GM10248 (cell line): Measurements from ENCODE around the gene HES5.

Experiments
- CTCF ChIA-PET: fragments of 300-600 bp; sonication (Branson Sonifier 250); formaldehyde crosslinking; extraction: SDS; loops from one replicate; lab custom pipeline; 2021; ENCODE audit warnings: antibody characterized with exemption; lab: Yijun Ruan, JAX
- POLR2A ChIA-PET: fragments of 350-650 bp; sonication (Branson Sonifier 250); formaldehyde crosslinking; extraction: SDS; loops from one replicate; lab custom pipeline; 2020; ENCODE audit warnings: antibody characterized with exemption; lab: Yijun Ruan, JAX
- DNase-seq: peaks from one replicate; pipeline ENCODE4 v3.0.0; 2012; ENCODE audit errors: extremely low spot score
- TF ChIP-seq, protein P1 (sequence below): IDR thresholded peaks from 2 replicates; pipeline ENCODE4 v1.5.1; 2012; ENCODE audit warnings: mild to moderate bottlenecking, low read depth; ENCODE audit errors: extremely low read depth, missing control alignments, control extremely low read depth

The HES5 gene

DNA sequence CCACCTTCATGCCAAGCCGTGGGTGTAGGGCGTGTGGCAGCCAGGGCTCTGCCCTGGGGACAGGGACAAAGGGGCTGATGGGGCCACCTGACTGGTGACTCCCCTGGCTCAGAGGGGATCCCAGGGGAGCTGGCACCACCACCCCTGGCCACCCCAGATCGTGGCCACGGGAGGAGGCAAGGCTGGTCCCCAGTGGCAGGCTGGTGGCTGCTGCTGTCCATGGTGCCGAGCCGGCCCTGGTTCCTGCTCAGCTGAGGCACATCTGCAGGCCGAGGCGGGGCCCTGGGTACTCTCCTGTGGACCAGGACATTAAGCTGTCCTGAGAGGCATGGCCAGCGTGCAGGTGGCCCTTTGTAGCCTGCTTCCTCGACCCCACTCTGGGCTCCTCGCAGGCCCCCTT, 47.5 kb downstream of the HES5 start:
- POLR2A ChIA-PET, result no interaction called here
- CTCF ChIA-PET, result no interaction called here
- TF ChIP-seq, protein P1, sequence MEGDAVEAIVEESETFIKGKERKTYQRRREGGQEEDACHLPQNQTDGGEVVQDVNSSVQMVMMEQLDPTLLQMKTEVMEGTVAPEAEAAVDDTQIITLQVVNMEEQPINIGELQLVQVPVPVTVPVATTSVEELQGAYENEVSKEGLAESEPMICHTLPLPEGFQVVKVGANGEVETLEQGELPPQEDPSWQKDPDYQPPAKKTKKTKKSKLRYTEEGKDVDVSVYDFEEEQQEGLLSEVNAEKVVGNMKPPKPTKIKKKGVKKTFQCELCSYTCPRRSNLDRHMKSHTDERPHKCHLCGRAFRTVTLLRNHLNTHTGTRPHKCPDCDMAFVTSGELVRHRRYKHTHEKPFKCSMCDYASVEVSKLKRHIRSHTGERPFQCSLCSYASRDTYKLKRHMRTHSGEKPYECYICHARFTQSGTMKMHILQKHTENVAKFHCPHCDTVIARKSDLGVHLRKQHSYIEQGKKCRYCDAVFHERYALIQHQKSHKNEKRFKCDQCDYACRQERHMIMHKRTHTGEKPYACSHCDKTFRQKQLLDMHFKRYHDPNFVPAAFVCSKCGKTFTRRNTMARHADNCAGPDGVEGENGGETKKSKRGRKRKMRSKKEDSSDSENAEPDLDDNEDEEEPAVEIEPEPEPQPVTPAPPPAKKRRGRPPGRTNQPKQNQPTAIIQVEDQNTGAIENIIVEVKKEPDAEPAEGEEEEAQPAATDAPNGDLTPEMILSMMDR, result no peak
- no peak for DNase-seq

DNA sequence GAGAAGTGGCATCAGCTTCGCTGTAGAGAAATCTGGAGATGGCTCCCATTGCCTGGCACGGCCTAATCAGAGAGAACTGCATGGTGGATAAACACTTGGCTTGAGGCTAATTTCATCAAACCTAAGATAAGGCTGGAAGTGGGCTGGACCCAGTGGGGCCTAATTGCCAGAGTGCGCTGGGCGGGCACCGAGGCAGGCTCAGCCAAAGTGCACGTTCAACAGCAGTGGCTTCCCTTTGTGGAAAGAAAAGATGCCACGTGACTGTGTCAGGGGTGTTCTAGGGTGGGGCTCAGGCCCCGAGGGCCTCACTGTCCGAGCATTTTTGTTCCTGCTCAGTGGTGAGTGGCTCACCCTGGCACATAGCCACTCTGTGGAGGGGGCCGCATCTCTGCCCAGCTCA, 48.2 kb downstream of the HES5 start:
- ChIA-PET POLR2A (no interaction called here), CTCF (no interaction called here)
- DNase-seq, result no peak
- TF ChIP-seq, protein P1, result no peak

GRCh38 chr1:2480986-2481364, 49.1 kb downstream of the HES5 start:
- ChIA-PET CTCF (no interaction called here), POLR2A (no interaction called here)
- TF ChIP-seq, protein P1, result no peak
- no peak for DNase-seq

DNA sequence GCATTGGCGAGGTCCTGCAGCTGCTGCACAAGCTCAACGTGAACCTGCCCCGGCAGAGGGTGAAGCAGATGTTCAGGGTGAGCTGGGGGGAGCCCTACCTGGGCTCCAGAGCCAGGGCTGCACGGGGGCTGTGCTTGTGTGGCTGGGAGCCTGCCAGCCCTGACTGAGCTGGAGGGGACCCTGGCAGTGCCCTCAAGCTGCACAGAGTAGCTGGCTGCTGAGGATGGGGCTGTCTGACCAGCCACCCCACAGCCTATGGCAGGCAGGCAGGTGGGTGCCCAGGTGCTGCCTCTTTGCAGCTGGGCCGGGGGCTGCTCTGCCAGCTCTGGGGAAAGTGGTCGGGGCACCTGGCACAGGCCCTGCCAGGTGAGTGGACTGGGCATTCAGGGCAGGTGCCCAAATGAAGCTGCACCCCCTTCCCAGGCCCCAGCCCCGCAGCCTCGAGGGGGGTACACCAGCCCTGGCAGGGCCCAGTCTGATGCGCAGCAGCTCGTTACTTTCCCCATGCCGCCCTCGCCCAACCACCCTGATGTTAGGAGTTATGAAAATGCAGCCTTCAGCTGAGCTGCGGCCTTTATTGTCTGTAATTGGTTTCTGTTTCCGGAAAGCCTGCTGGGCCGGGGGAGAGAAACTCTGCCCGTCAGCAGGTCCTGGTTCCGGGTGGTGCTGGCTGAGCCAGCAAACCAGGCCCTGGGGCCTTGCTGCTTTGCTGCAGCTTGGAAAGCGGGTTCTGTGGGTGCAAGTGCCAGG, 49.7 kb downstream of the HES5 start:
- DNase-seq, result no peak
- TF ChIP-seq, protein P1, result no peak
- POLR2A ChIA-PET, result no interaction called here
- CTCF ChIA-PET, result no interaction called here

DNA sequence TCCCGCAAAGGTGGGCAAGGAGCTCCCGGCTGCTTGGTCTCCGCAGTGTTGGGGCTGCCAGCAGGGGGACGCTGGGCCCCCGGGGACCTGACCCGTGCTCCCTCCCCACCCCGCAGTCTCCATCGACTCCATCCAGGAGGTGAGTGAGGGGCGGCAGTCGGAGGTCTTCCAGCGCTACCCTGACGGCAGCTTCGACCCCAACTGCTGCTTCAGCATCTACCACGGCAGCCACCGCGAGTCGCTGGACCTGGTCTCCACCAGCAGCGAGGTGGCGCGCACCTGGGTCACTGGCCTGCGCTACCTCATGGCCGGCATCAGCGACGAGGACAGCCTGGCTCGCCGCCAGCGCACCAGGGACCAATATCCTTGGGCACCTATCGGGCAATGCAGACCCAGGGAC, 50.4 kb downstream of the HES5 start:
- ChIA-PET POLR2A (no interaction called here), CTCF (no interaction called here)
- TF ChIP-seq, protein P1, result no peak
- DNase-seq, result no peak

DNA sequence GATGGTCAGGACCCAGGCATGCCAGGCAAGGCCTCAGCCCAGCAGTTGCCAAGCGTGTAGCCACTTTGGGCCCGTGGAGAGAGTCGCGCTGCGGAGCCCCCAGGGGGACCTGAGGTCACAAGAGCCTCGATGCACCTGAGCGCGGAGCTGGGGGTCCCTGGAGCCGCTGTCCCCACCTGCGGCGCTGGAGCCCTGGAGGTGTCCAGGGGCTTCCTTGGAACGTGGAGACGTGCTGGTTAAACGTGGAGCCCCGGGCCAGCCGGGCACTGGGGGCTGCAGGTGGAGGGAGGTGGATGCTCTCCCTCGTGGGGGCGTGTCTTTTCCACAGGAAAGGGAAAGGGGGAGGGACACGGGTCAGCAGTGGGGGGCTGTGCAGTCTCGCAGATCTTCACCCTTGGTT, 50.9 kb downstream of the HES5 start:
- TF ChIP-seq, protein P1, result no peak
- POLR2A ChIA-PET, result no interaction called here
- no peak for DNase-seq
- CTCF ChIA-PET, result no interaction called here
